BLaER1 treated with 17β-estradiol and CSF1 and Interleukin-3, amounts not matched to agents 10 nM and 100 nM (cell line): ENCODE results near the gene FRYL.

ENCODE experiments used
- H3K27ac ChIP-seq, 11 experiments: shearing (Covaris generic); formaldehyde crosslinking; 2 replicates each; pipeline ENCODE4 v1.8.1; 2022
- H3K27me3 ChIP-seq, 11 experiments: shearing (Covaris generic); formaldehyde crosslinking; 2 replicates each; pipeline ENCODE4 v1.8.1; 2022
- H3K36me3 ChIP-seq, 11 experiments: shearing (Covaris generic); formaldehyde crosslinking; 2 replicates each; pipeline ENCODE4 v1.8.1; 2022
- H3K4me1 ChIP-seq, 10 experiments: shearing (Covaris generic); formaldehyde crosslinking; 2 replicates each; pipeline ENCODE4 v1.8.1; 2022
- H3K4me2 ChIP-seq, 11 experiments: shearing (Covaris generic); formaldehyde crosslinking; 2 replicates each; pipeline ENCODE4 v1.8.1; 2022
- H3K4me3 ChIP-seq, 10 experiments: shearing (Covaris generic); formaldehyde crosslinking; 2 replicates each; pipeline ENCODE4 v1.8.1; 2022
- H3K9ac ChIP-seq, 11 experiments: shearing (Covaris generic); formaldehyde crosslinking; 2 replicates each; pipeline ENCODE4 v1.8.1; 2022
- H3K9me3 ChIP-seq, 11 experiments: shearing (Covaris generic); formaldehyde crosslinking; replicated peaks in 1 of 11; 2 replicates each; pipeline ENCODE4 v1.8.1; 2022
- H4K20me1 ChIP-seq, 11 experiments: shearing (Covaris generic); formaldehyde crosslinking; 2 replicates each; pipeline ENCODE4 v1.8.1; 2022
- Cebpa-rat ChIP-seq, 11 experiments: shearing (Covaris generic); IDR thresholded peaks; 2 replicates each; pipeline ENCODE4 v1.8.1; 2022

The FRYL gene

DNA sequence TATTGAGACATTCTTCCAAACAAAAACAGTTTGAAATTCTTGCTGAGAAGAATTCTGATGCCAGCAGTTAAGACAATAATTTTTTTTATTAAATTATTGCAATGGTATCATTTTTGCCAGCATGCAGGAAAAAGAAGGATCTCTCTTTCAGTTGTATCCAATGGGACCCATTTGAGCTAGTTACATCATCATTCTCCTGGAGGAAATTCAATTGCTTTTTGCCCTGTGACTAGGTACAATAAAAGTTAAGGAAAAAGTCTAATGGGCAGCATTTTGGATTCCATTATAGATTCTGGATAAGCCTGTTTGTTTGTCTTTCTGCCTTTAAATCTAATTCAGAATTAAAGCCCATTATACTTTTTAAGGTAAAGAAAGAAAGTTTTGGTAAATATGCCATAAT, 10.5 kb upstream of the FRYL start:
- Histone ChIP-seq H3K4me2 (peak overlapping the region in 1 of 11 experiments; percentile 30; a peak in 2 of 22 replicates), H3K36me3 (no peaks in the 10 kb centered on the region), H3K4me1 (peaks cover 0 to 21% (median 4%) of the 10 kb centered on the region in 10 experiments; a peak in 9 of 20 replicates), H4K20me1 (no peaks in the 10 kb centered on the region), H3K27ac (no peak overlapping the region), H3K9ac (no peak overlapping the region), H3K4me3 (no peak overlapping the region), H3K27me3 (no peaks in the 10 kb centered on the region), H3K9me3 (no peaks in the 10 kb centered on the region)
- no peak for TF ChIP-seq Cebpa-rat (IDR thresholded peaks at IDR 0.05)

DNA sequence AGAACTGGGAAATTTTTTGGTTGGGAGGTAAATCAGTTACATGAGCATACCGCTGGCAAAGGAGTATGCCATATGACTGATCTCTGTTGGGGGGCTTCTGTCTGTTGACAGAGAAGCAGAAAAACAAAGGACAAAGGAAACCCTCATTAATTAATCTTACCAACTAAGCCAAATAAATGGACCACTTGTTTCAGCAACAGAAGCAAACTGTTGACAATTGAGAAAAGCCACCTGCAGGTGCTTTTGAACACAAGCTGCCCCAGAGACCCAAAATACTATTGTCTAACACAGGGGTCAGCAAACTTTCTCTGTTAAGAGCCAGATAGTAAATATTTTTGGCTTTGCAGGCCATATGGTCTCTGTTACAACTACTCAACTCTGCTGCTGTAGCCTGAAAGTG, 7.0 kb upstream of the FRYL start:
- Histone ChIP-seq H3K4me3 (no peak overlapping the region), H3K9me3 (no peaks in the 10 kb centered on the region), H3K27ac (no peak overlapping the region), H3K9ac (no peak overlapping the region), H3K27me3 (no peaks in the 10 kb centered on the region), H3K4me1 (peaks cover 0 to 10% (median 0%) of the 10 kb centered on the region in 10 experiments; a peak in 7 of 20 replicates), H3K4me2 (no peak overlapping the region), H4K20me1 (no peaks in the 10 kb centered on the region), H3K36me3 (no peaks in the 10 kb centered on the region)
- TF ChIP-seq Cebpa-rat (IDR thresholded peaks at IDR 0.05) = no peak

DNA sequence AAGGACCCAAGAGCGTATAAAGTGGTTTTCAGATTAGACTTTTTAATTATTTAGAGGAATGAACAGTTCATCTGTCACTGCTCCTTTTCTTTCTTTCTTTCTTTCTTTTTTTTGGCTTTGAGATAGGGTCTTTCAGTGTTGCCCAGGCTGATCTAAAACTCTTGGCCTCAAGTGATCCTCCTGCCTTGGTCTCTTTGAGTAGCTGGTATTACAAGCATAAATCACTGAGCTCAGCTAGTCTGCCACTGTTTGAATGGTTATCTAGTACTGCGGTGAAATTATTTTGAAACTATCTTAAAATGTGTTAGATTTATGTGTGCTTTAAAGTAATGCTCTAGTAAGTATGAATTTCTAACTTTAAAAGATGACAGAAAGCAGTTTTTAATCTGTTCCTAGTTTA, 6.5 kb upstream of the FRYL start:
- Histone ChIP-seq H3K9ac (no peak overlapping the region), H3K36me3 (no peaks in the 10 kb centered on the region), H3K4me2 (no peak overlapping the region), H3K4me1 (peaks cover 0 to 7% (median under 1%) of the 10 kb centered on the region in 10 experiments; a peak in 8 of 20 replicates), H3K27ac (no peak overlapping the region), H3K9me3 (no peaks in the 10 kb centered on the region), H4K20me1 (no peaks in the 10 kb centered on the region), H3K4me3 (no peak overlapping the region), H3K27me3 (no peaks in the 10 kb centered on the region)
- no peak for TF ChIP-seq Cebpa-rat (IDR thresholded peaks at IDR 0.05)

DNA sequence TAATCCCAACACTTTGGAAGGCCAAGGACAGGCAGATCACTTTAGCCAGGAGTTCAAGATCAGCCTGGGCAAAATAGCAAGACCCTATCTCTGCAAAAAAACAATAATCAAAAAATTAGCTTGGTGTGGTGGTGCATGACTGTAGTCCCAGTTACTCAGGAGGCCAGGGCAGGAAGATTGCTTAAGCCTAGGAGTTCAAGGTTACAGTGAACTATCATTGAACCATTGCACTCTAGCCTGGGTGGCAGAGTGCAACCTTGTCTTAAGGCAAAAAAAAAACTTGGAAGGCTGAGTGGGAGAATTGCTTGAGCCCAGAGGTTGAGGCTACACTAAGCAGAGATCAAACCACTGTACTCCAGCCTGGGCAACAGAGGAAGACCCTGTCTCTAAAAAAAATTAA, 5.2 kb upstream of the FRYL start:
- Histone ChIP-seq H3K27me3 (no peaks in the 10 kb centered on the region), H3K36me3 (no peaks in the 10 kb centered on the region), H3K4me1 (peaks cover 6 to 11% (median 8%) of the 10 kb centered on the region in 10 experiments; a peak in 19 of 20 replicates), H4K20me1 (no peaks in the 10 kb centered on the region), H3K4me2 (no peak overlapping the region), H3K9me3 (no peaks in the 10 kb centered on the region), H3K9ac (no peak overlapping the region), H3K27ac (no peak overlapping the region), H3K4me3 (no peak overlapping the region)
- no peak for TF ChIP-seq Cebpa-rat (IDR thresholded peaks at IDR 0.05)

DNA sequence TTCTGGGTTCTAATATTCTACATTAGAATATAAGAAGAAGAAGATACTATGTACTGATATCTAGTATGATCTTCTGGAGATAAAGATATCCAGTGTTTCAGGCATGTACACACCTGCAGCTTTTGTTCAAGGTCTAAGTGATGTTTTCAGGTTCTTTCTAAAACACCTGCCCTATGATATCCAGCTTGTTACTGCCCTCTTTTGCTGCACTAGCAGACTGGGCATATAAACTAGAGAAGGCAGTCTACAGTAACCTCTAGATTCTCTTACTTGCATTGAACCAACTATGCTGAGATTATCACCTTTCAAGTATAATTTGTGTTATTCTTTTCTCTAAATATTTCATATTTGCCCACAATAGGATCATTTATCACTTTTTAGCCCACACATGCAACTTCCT, 1.9 kb upstream of the FRYL start:
- no peaks in the 10 kb centered on the region for H3K9me3 ChIP-seq
- H3K4me3 ChIP-seq = no peak overlapping the region
- H3K27me3 ChIP-seq = no peaks in the 10 kb centered on the region
- H3K4me1 ChIP-seq = peaks cover 17 to 23% (median 18%) of the 10 kb centered on the region in 10 experiments
- H3K9ac ChIP-seq = no peak overlapping the region
- peaks cover 20 to 30% (median 25%) of the 10 kb centered on the region in 11 experiments; a peak in 20 of 22 replicates for H4K20me1 ChIP-seq
- no peaks in the 10 kb centered on the region for H3K36me3 ChIP-seq
- H3K27ac ChIP-seq = no peak overlapping the region
- H3K4me2 ChIP-seq = no peak overlapping the region
- TF ChIP-seq Cebpa-rat (IDR thresholded peaks at IDR 0.05) = no peak

DNA sequence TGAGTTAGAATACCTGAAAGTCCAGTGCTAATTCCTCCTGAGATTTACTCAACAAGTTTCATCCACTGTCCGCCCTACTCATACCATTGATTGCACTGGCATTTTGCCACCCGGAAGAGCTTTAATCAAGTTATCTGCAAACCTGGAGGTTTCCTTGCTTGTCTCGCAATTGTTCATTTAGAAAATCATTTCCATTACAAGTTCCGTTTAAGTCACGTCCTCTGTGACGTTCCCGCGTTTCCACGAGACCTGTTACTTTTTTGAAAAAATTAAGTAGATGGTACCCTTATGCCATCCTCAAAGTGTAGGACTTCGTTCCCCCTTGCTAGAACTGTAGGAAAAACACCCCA, 761 bp upstream of the FRYL start:
- no peak for TF ChIP-seq Cebpa-rat (IDR thresholded peaks at IDR 0.05)
- Histone ChIP-seq H3K9ac (peak overlapping the region; percentile 74 to 85 (median 82)), H4K20me1 (peaks cover 32 to 41% (median 36%) of the 10 kb centered on the region in 11 experiments; a peak in 20 of 22 replicates), H3K27ac (peak overlapping the region; percentile 57 to 85 (median 77)), H3K36me3 (no peaks in the 10 kb centered on the region), H3K4me1 (peaks cover 24 to 34% (median 30%) of the 10 kb centered on the region in 10 experiments), H3K4me3 (peak overlapping the region; percentile 62 to 97 (median 78)), H3K9me3 (no peaks in the 10 kb centered on the region), H3K4me2 (peak overlapping the region; percentile 71 to 90 (median 81)), H3K27me3 (no peaks in the 10 kb centered on the region)

DNA sequence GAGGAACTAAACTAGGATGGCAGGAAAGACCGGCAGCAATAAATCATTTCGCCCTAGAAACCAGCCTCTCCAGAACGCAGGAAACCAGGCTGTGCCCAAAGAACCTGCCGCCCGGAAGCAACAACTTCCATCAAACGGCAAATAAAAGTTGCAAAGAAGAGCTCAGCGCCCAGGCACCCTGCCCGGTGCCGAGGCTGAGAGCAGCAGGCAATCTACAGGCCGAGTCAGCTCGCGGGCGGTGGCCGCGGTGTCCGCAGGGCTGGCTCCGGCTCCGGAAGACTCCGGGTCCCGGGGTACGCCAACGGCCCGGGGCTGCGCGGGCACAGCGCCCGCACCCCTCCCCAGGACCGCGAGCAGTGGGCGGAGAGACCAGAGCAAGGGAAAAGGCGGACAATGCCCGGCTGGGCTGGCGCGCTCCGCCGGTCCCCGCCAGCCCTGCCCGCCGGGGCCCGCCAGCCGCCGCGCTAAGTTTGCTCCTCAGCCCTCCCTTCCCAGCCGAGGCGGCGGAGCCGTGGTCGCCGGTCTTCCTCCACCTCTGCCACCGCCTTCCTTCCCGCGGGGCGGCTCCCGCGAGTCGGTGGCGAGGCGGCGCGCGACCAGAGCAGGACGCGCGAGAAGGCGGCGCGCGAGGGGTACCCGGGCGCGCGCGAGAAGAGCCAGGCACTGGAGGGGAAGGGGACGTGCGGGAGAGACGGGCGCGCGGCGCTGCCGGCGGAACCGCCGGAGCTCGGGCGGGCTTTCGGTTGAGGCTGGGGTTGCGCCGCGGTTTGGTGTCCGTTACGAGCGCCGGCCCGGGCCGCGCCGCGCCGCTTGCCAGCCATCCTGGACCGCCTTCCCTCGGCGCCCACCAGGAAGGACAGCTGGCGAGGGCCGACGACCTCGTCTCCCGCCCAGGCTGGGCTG, 733 bp downstream of the FRYL start:
- Histone ChIP-seq H3K4me3 (peak overlapping the region; percentile 84 to 98 (median 95)), H3K9me3 (no peaks in the 10 kb centered on the region), H3K4me1 (peaks cover 37 to 49% (median 45%) of the 10 kb centered on the region in 10 experiments), H3K27me3 (no peaks in the 10 kb centered on the region), H3K27ac (peak overlapping the region; percentile 93 to 99 (median 97)), H3K9ac (peak overlapping the region; percentile 95 to 99 (median 98)), H3K4me2 (peak overlapping the region; percentile 83 to 97 (median 88)), H4K20me1 (peaks cover 41 to 56% (median 51%) of the 10 kb centered on the region in 11 experiments; a peak in 20 of 22 replicates), H3K36me3 (peaks cover 0 to 4% (median 0%) of the 10 kb centered on the region in 11 experiments; a peak in 4 of 22 replicates)
- no peak for TF ChIP-seq Cebpa-rat (IDR thresholded peaks at IDR 0.05)

DNA sequence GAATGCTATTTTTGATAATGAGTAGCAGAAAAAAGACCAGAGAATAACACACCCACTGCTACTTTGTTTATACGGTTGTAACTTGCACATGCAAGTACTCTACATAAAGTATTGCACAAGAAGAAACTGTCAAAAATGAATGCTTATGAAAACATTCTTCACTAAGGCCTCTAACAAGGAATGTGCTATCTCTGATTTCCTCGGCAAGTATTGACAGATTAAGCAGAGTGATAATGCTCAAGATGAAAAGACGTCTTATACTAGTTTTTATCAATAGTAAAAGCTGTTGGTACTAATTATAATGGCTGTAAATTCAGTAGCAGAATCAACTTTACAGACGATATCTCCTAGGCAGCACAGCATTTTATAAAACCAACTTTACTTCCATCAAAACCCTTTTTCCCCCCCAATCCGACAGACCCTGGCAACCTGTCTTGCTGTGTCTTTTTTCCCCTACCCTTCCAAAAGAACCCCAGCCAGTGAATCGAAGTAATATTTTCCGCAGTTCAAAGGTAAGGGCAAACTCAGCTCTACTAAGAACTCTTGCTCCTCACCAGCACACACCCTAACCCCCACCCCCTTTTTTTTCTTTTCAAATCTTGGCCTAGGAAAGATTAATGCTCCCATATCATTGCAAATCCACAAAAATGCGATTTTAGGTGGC, 1.5 kb downstream of the FRYL start:
- no peaks in the 10 kb centered on the region for H3K27me3 ChIP-seq
- peaks cover 39 to 55% (median 51%) of the 10 kb centered on the region in 10 experiments for H3K4me1 ChIP-seq
- H3K4me2 ChIP-seq = peak overlapping the region; percentile 83 to 97 (median 88)
- peak overlapping the region; percentile 93 to 99 (median 97) for H3K27ac ChIP-seq
- H3K36me3 ChIP-seq = peaks cover 0 to 7% (median 2%) of the 10 kb centered on the region in 11 experiments; a peak in 9 of 22 replicates
- H3K4me3 ChIP-seq = peak overlapping the region; percentile 84 to 98 (median 95)
- peak in 2 of 11 experiments; percentile 34 to 47; a peak in 2 of 22 replicates for TF ChIP-seq Cebpa-rat (IDR thresholded peaks at IDR 0.05)
- peak overlapping the region; percentile 95 to 99 (median 98) for H3K9ac ChIP-seq
- peaks cover 42 to 63% (median 56%) of the 10 kb centered on the region in 11 experiments; a peak in 20 of 22 replicates for H4K20me1 ChIP-seq
- H3K9me3 ChIP-seq = peaks cover 0 to 2% (median 0%) of the 10 kb centered on the region in 11 experiments; a peak in 3 of 22 replicates

DNA sequence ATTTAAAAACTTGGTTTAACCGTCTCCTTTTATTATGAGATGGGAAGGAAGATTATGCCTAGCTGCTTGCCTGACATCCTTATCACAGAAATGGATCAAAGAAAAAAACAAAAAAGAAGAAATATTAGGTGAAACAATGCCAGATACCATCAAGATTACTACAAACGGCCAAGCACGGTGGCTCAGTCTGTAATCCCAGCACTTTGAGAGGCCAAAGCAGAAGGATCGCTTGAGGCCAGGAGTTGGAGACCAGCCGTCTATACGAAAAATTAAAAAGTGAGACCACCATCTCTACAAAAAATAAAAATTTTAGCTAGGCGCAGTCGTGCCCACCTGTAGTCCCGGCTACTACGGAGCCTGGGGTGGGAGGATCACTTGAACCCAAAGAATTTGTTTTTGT, 2.3 kb downstream of the FRYL start:
- Histone ChIP-seq H3K4me2 (peak overlapping the region; percentile 83 to 97 (median 88)), H3K9ac (peak overlapping the region; percentile 95 to 99 (median 98)), H3K27ac (peak overlapping the region; percentile 26 to 99 (median 97); a peak in 20 of 22 replicates), H3K36me3 (peaks cover 0 to 12% (median 9%) of the 10 kb centered on the region in 11 experiments; a peak in 11 of 22 replicates), H3K4me1 (peaks cover 41 to 61% (median 53%) of the 10 kb centered on the region in 10 experiments), H3K9me3 (peaks cover 0 to 5% (median 0%) of the 10 kb centered on the region in 11 experiments; a peak in 3 of 22 replicates), H3K27me3 (no peaks in the 10 kb centered on the region), H4K20me1 (peaks cover 44 to 69% (median 62%) of the 10 kb centered on the region in 11 experiments; a peak in 20 of 22 replicates), H3K4me3 (peak overlapping the region; percentile 84 to 98 (median 95))
- no peak for TF ChIP-seq Cebpa-rat (IDR thresholded peaks at IDR 0.05)
